ENCODE measurements around the gene NOC4L.

- no peak for TF ChIP-seq EZH2 (IDR thresholded peaks at IDR 0.05; ENCODE audit: borderline replicate concordance, low read length)
- TF ChIP-seq CTCF (IDR thresholded peaks at IDR 0.05; ENCODE audit: low read length) = no peak
Measured at GRCh38 chr12:132178316-132178715, 34.1 kb downstream of the NOC4L start.
